Measurements from ENCODE around the gene SETD9.

SETD9 gene

DNA sequence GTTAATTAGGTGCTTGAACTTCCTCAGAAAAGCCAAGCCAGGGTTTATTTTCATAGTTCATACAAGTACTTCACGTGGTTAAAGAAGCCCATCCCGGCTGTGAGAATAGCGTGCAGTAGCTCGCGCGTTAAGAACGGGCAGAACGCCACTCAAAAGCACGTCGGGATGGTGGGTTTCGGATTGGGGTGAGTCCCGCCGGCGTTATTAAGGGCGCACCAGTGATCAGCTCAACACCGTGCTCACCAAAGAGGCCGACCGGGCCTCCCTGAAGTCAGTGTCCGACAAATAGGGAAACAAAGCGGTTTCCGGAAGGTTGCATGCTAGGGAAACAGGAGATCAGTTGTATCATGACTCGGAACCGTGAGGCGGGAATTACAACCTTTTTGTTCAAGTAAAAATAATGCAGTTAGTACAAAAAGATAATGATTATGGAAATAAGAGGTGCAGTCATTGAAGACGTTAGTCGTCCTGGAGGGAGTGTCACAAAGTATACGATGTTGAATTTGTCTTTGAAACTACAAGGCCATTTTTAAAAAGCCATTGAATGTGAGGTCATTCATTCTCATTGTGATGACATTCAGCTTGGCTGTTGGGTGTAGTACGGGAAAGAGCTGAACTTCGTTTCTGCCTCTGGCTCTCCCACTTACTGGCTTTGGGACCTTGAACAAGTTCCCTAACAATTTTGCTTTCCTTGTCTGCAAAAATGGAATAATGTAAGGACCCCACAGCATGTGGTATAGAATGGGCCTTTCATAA lies 992 bp downstream of the SETD9 start:
- H3K4me3 ChIP-seq (ENCODE audit: low read length): peak overlapping the region; percentile 71
- TF ChIP-seq, protein P1, sequence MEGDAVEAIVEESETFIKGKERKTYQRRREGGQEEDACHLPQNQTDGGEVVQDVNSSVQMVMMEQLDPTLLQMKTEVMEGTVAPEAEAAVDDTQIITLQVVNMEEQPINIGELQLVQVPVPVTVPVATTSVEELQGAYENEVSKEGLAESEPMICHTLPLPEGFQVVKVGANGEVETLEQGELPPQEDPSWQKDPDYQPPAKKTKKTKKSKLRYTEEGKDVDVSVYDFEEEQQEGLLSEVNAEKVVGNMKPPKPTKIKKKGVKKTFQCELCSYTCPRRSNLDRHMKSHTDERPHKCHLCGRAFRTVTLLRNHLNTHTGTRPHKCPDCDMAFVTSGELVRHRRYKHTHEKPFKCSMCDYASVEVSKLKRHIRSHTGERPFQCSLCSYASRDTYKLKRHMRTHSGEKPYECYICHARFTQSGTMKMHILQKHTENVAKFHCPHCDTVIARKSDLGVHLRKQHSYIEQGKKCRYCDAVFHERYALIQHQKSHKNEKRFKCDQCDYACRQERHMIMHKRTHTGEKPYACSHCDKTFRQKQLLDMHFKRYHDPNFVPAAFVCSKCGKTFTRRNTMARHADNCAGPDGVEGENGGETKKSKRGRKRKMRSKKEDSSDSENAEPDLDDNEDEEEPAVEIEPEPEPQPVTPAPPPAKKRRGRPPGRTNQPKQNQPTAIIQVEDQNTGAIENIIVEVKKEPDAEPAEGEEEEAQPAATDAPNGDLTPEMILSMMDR (conservative IDR thresholded peaks at IDR 0.05; ENCODE audit: low read length): no peak
- DNase-seq (ENCODE audit: low read depth): peak; percentile 23

DNA sequence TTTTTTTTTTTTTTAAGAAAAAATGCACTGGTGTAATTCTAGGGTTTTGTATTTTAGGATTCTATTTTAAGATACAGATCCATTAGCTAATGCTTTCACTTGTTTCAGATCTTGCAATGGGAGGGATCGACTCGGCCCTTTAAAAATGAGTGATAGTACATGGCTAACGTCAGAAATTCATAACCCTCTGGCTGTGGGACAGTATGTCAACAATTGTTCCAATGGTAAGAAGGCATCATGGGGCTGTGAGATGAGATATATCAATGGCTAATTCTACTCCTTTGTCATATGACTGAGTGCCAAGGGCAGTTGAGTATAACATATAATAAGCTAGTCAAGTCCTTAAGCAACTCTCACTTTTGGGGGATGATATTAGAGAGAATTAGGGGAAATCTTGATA lies 4.4 kb downstream of the SETD9 start:
- no peak overlapping the region for H3K4me3 ChIP-seq (ENCODE audit: low read length)
- no peak for DNase-seq (ENCODE audit: low read depth)
- TF ChIP-seq, protein P1 (conservative IDR thresholded peaks at IDR 0.05; ENCODE audit: low read length): no peak

DNA sequence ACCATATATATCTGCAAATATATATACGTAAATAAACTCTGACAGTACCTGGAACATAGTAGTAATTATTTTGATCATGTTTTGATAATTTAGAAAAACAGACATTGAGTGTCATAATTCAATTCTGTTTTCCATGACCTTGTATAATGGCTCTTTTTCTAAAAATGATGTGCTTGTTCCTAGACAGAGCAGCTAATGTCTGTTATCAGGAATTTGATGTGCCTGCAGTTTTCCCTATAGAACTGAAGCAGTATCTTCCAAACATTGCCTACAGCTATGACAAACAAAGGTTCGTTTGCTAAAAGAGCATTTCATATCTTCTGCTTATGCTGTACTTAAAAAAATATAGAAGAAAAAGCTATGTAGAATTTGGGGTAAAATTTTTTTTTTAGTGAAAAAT lies 5.3 kb downstream of the SETD9 start:
- no peak overlapping the region for H3K4me3 ChIP-seq (ENCODE audit: low read length)
- TF ChIP-seq, protein P1 (conservative IDR thresholded peaks at IDR 0.05; ENCODE audit: low read length): no peak
- no peak for DNase-seq (ENCODE audit: low read depth)

DNA sequence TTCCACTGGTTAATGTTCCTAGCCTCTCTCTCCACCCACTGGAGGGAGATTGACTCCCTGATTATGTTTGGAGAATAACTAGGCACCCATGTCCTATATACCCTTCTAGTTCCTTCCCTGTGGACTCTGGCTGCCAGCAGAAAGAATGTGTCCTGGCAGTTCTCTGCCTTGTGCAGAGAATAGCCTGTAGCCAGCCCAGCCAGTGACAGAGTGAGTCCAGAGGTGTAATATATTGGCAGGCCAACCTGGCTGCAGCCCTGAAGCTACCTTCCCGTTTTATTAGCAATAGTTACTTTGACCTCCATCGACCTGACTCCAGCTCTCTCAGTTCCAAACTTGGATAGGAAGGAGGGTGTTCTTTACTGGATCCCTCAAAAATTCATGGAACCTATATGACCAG lies 8.1 kb downstream of the SETD9 start:
- DNase-seq (ENCODE audit: low read depth): no peak
- no peak overlapping the region for H3K4me3 ChIP-seq (ENCODE audit: low read length)
- TF ChIP-seq, protein P1 (conservative IDR thresholded peaks at IDR 0.05; ENCODE audit: low read length): no peak

DNA sequence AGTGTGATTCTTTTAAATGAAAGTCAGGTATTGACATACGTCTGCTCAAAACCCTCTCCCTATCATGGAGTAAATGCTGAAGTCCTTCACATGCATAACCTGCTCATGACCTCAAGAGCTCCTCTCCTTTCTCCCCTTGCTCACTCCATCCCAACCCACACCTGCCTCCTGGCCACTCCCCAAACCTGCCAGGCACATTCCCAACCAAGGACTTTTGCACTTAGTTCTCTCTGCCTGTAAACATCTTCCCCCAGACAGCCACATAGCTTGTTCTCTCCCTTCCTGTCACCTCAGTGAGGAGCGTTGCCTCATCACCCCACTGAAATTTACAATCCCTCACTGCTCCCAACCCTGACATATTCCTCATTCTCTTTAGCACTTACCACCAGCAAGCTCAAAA lies 8.7 kb downstream of the SETD9 start:
- no peak for DNase-seq (ENCODE audit: low read depth)
- H3K4me3 ChIP-seq (ENCODE audit: low read length): no peak overlapping the region
- TF ChIP-seq, protein P1 (conservative IDR thresholded peaks at IDR 0.05; ENCODE audit: low read length): no peak

DNA sequence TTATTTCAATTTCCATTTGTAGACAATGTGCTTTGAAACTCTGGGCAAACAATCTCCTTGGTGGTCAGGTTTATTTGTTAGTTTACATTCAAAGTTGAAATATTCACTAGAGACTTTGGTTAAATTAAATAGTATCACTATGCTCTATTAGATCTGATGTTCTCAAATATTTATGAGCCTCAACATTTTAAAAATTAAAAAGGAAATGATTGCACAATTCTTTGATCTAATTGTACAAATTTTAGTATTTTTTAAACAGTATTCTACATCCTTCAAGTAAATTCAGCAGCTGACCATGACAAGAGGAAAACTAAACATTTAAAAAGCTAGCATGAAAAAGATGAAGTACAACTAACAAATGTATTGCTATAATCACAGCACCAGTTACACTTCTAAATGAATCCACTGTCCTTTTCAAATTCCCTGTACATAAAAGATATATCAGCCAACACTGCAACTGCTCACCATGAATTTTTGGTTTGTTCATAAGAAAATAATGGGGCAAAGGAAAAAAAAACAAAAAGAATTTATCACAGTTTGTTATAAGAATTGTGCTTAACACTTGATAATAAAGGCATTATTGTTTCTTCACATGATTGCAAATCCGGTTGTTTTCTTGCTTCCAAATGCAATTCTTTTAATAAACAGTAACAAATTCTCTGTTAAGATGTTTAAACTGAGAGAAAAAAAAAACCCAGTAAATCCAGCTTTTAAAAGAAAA lies 10.7 kb downstream of the SETD9 start:
- DNase-seq (ENCODE audit: low read depth): no peak
- TF ChIP-seq, protein P1 (conservative IDR thresholded peaks at IDR 0.05; ENCODE audit: low read length): no peak
- no peak overlapping the region for H3K4me3 ChIP-seq (ENCODE audit: low read length)

DNA sequence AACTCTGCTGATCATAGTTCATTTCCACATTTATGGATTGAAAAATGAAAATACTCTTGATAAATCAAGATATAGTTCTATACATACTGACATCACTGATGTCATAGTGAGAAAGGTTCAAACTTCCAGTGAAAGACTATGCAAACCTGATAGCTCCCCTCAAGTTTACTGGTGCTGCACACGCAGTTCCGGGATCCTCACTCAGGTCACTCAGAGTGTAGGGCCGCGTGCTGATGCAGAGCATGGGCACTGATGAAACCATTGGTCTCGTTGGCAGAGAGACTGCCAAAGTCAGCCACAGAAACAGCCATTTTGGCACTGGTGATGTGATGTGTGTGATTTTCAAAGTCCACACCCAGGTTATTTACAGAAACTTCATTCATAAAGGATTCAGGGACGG lies 13.5 kb downstream of the SETD9 start:
- TF ChIP-seq, protein P1 (conservative IDR thresholded peaks at IDR 0.05; ENCODE audit: low read length): no peak
- no peak overlapping the region for H3K4me3 ChIP-seq (ENCODE audit: low read length)
- no peak for DNase-seq (ENCODE audit: low read depth)
